Kidney (tissue), 14 donors: ENCODE results near the gene PRICKLE2. TPM values are rescaled to one million over a fixed set of nuclear protein-coding genes. Genes with fewer than 3 reads are reported as not detected.

Experiments used
- DNase-seq, 5 donors: peaks; one replicate each; pipeline ENCODE4 v3.0.0-alpha.2; 2013 to 2020
- FAIRE-seq: peaks from 2 replicates; lab custom pipeline; 2012; peaks lifted over from hg19 to GRCh38; lab: Jason Lieb, UNC
- H3K27ac ChIP-seq, 2 donors: one replicate each; pipeline ENCODE4 v1.7.0; 2013; ENCODE audit warnings: low read depth in 2 of 2, low read length in 2 of 2, inconsistent platforms in 1 of 2
- H3K27me3 ChIP-seq: one replicate; pipeline ENCODE4 v1.7.1; 2013; ENCODE audit warnings: low read length, inconsistent platforms; ENCODE audit not compliant: control insufficient read depth, insufficient read depth
- H3K36me3 ChIP-seq, 3 donors: one replicate each; pipeline versions ENCODE4 v1.7.0 to v1.7.1; 2013; ENCODE audit warnings: low read length in 3 of 3, control low read depth in 1 of 3, inconsistent platforms in 1 of 3; ENCODE audit not compliant: insufficient read depth in 3 of 3, control insufficient read depth in 2 of 3
- H3K4me1 ChIP-seq, 3 donors: one replicate each; pipeline versions ENCODE4 v1.7.0 to v1.7.1; 2013; ENCODE audit warnings: low read length in 3 of 3, inconsistent platforms in 1 of 3, low read depth in 1 of 3; ENCODE audit not compliant: control insufficient read depth in 2 of 3, insufficient read depth in 2 of 3
- H3K4me3 ChIP-seq, 3 donors: one replicate each; pipeline versions ENCODE4 v1.7.0 to v1.8.1; 2013; ENCODE audit warnings: low read length in 3 of 3, control low read depth in 1 of 3, inconsistent platforms in 1 of 3
- H3K9ac ChIP-seq, 3 donors: one replicate each; pipeline versions ENCODE4 v1.7.0 to v1.7.1; 2013; ENCODE audit warnings: low read length in 3 of 3, control low read depth in 1 of 3, inconsistent platforms in 1 of 3
- H3K9me3 ChIP-seq, 3 donors: one replicate each; pipeline versions ENCODE4 v1.7.0 to v1.7.1; 2013; ENCODE audit warnings: low read length in 3 of 3, control low read depth in 1 of 3, inconsistent platforms in 1 of 3; ENCODE audit not compliant: control insufficient read depth in 2 of 3, insufficient read depth in 1 of 3
- CTCF ChIP-seq: IDR thresholded peaks from 3 replicates; pipeline ENCODE4 v1.5.1; 2012; ENCODE audit warnings: mild to moderate bottlenecking, moderate library complexity, borderline replicate concordance; ENCODE audit not compliant: insufficient read depth; ENCODE audit errors: extremely low read depth
- intact Hi-C: fragments of 100-400 bp; cut with DNase I; formaldehyde crosslinking; loops from one replicate; pipeline ENCODE4 v1.11.1; 2022
- polyA plus RNA-seq: library from polyadenylated mRNA; stranded (reverse); fragments of 350-450 nt; fragmentation: Illumina TruSeq; extraction: RNeasy Lipid Tissue Mini Kit (QIAGEN cat#74804); gene quantifications from one replicate; pipeline ENCODE4 v1.2.3, GENCODE V29; 2014; ENCODE audit warnings: low read depth, low replicate concordance; ENCODE audit not compliant: insufficient read depth
- total RNA-seq: library from RNA; stranded (reverse); fragmentation: NEBNext Ultra II Directional; extraction: Animal tissue kit (Norgen Biotek cat#: 25700); gene quantifications from one replicate; pipeline ENCODE4 v1.2.1, GENCODE V29; 2021
- donor health status: control.
- donor health status: control.
- donor health status: control.
- donor health status: control.
- donor health status: control.
- donor health status: DM: yes; HTN: yes; CAD: no.
- donor health status: Normal renal cell carcinoma (clear cell type).

Gene PRICKLE2
- total and polyA plus RNA-seq, 2 donors from 2014 or later = 3.5 to 22.9 TPM

GRCh38 chr3:64098670-64099069 lies 126.6 kb downstream of the PRICKLE2 start:
- Histone ChIP-seq H3K36me3 (peaks cover 0 to 6% (median 3%) of the 10 kb centered on the region in 3 donors), H3K27ac (no peak overlapping the region), H3K4me1 (no peaks in the 10 kb centered on the region), H3K9me3 (no peaks in the 10 kb centered on the region), H3K27me3 (no peaks in the 10 kb centered on the region), H3K4me3 (no peak overlapping the region), H3K9ac (no peak overlapping the region)
- no peak for TF ChIP-seq CTCF
- no peak for DNase-seq
- FAIRE-seq = no peak
- intact Hi-C loops = no loop called here

- intact Hi-C loops = no loop called here
- Histone ChIP-seq H3K27ac (no peak overlapping the region), H3K27me3 (no peaks in the 10 kb centered on the region), H3K36me3 (peaks cover 0 to 6% (median 3%) of the 10 kb centered on the region in 3 donors), H3K9me3 (no peaks in the 10 kb centered on the region), H3K9ac (no peak overlapping the region), H3K4me1 (no peaks in the 10 kb centered on the region), H3K4me3 (no peak overlapping the region)
- FAIRE-seq (no peak), DNase-seq (no peak)
- TF ChIP-seq CTCF = no peak
These were observed 127.3 kb downstream of the PRICKLE2 start for GRCh38 chr3:64097920-64098319.

GRCh38 chr3:64095802-64096201 lies 129.5 kb downstream of the PRICKLE2 start:
- H3K36me3 ChIP-seq = peaks cover 0 to 6% (median 3%) of the 10 kb centered on the region in 3 donors
- no peak for FAIRE-seq
- TF ChIP-seq CTCF = no peak
- no peak overlapping the region for H3K4me3 ChIP-seq
- H3K9me3 ChIP-seq = no peaks in the 10 kb centered on the region
- no peak overlapping the region for H3K27ac ChIP-seq
- intact Hi-C loops = no loop called here
- no peak for DNase-seq
- no peak overlapping the region for H3K9ac ChIP-seq
- H3K27me3 ChIP-seq = no peaks in the 10 kb centered on the region
- H3K4me1 ChIP-seq = no peaks in the 10 kb centered on the region

GRCh38 chr3:64094713-64095079 lies 130.6 kb downstream of the PRICKLE2 start:
- intact Hi-C loops = no loop called here
- no peak for TF ChIP-seq CTCF
- Histone ChIP-seq H3K4me1 (no peaks in the 10 kb centered on the region), H3K9me3 (no peaks in the 10 kb centered on the region), H3K27me3 (no peaks in the 10 kb centered on the region), H3K36me3 (peaks cover 0 to 6% (median 3%) of the 10 kb centered on the region in 3 donors), H3K27ac (no peak overlapping the region), H3K9ac (no peak overlapping the region), H3K4me3 (no peak overlapping the region)
- DNase-seq (no peak), FAIRE-seq (no peak)
